KBM-7 (cell line): Measurements from ENCODE around the gene PLCH2.
"Not testable (repeated sequence)": the region's sequence is repeated elsewhere in the genome, so short reads cannot be mapped to it uniquely, and the experiment has no call there.

Experiments used
- DNase-seq: peaks from one replicate; pipeline ENCODE4 v3.0.0-alpha.2; 2015
- in situ Hi-C: fragments of 300-500 bp; cut with MboI; formaldehyde crosslinking; loops from 2 replicates; pipeline ENCODE4 v1.14.3; 2020; ENCODE audit warnings: low sequenced_read_pairs, low pct_unique_long_range_greater_than_20kb, mixed read lengths

Gene PLCH2

DNA sequence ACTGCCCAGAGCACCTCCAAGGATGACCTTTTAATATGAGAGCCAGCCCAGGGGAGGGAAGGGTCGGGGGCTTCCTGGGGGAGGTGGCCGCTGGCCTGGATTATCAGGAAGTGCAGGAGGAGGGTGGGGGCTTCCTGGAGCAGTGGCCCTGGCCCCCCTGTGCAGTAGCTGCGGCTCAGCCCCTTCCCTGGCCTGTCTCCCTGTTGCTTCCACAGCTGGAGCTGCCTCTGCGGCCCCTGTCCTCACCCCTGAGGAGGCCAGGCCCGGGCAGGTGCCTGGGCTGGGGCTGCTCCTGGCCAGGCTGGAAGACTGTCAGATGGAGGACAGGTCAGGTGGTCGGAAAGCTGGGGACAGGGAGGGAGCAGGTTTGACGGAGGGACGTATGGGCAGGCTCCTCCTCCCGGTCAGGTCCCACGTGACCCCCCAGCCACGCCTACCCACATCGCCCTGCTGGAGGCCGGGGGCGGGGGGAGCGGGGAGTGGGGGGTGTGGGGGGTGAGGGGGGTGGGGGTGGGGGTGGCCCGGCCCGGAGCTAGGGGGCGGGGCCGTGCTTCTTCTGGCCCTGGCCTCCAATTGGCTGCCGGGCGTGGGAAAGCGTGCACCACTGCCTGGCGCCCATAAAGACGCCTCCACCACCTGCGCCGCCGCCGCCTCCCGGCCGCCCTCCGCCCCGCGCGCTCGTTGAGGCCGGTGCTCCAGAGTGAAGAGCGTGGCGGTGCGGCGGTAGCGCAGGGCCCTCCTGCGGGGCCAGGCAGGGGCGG lies 69.8 kb downstream of the PLCH2 start:
- peak; percentile 74 for DNase-seq
- in situ Hi-C loops = no loop called here

DNA sequence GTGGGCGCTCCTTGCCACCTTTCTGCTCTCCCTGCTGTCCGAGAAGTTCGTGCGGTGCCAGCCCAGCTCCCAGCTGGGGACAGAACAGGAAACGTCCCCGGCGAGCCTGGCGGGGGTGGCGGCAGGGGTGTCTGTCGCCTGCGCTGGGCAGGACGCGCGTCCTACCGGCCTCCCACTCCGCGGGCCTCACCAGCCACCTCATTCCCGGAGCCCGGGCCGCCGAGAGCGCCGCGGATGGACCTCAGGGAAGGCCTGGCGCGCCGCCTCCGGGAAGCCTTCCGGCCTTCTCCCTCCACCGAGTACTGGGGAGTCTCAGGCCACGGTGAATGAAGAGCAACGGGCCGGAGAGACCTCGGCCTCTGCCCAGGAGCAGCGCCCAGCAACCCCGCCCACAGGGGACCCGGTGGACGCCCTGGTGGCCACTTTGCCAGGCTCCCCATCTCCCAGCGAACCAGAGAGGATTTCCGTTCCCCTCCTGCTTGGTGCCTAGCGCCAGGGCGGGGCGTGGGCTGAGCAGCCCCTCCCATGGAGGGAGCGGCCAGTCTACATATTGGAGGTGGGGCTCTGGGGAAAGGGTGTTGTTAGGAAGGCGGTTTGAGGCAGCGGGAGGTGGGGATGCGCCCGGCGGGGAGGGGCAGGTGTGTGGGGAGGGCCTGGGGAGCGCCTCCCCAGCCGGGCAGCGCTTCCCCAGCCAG lies 70.6 kb downstream of the PLCH2 start:
- in situ Hi-C loops = no loop called here
- DNase-seq = peak; percentile 91

DNA sequence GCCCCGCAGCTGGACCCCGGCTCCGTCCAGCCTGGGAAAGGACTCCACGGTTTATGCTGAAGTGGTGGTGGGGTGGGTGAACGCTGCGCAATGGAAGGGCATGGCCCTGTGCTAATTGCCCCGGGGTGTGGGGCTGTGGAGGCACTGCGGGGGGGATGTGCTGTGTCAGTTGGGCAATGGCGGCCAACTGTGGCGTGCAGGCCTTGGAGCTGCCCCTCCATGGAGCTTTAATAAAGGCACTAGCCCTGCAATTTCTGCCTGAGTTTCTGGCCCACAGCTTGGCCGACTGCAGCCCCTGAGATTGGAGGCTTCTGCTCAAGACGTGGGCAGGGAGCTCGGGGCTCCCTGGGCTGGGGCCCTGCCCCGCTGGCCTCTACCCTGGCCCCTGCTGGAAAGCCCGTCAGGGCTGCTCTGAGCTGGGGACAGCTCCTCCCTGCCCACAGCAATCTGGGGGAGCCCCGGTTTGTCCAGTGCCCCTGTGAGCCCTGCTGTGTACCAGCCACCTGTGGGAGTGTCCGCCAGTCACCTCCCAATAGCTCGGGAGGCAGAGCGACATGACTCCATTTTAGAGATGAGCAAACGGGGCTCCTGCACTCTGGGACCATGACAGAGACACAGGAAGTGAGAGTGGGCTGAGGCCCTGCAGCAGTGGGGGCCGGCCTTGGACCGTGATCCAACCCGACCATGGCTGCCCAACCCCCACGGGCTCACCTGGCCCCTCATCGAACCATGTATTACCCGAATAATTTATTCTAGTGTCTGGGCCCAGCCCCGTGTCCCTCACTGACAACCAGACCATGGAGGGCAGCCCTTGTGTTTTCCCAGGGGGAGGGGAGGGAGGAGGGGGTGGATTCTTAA lies 71.3 kb downstream of the PLCH2 start:
- in situ Hi-C loops = no loop called here
- no peak for DNase-seq

DNA sequence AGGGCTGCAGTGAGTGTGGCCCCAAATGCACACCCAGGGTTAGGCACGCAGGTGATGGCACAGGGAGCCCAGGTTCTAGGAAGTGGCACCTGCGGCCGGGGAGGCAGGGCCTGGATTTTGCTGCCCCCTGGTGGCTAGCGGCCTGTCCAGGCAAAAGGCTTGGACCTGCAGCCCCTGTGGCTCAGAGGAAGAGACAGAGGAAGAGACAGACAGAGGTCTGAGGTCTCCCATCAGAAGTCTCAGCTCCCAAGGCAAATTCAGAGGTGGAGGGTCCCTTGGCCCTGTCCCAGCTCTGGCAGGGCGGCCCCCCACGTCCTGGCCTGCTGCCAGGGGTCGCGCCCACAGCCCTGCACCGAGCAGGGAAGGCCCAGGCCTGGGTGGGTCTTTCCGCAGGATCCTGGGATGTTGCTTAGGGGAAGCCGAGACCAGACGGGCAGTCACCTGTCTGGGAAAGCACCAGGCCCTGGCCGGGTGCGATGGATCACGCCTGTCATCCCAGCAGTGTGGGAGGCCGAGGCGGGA lies 72.0 kb downstream of the PLCH2 start:
- DNase-seq = peak; percentile 81
- in situ Hi-C loops = no loop called here

DNA sequence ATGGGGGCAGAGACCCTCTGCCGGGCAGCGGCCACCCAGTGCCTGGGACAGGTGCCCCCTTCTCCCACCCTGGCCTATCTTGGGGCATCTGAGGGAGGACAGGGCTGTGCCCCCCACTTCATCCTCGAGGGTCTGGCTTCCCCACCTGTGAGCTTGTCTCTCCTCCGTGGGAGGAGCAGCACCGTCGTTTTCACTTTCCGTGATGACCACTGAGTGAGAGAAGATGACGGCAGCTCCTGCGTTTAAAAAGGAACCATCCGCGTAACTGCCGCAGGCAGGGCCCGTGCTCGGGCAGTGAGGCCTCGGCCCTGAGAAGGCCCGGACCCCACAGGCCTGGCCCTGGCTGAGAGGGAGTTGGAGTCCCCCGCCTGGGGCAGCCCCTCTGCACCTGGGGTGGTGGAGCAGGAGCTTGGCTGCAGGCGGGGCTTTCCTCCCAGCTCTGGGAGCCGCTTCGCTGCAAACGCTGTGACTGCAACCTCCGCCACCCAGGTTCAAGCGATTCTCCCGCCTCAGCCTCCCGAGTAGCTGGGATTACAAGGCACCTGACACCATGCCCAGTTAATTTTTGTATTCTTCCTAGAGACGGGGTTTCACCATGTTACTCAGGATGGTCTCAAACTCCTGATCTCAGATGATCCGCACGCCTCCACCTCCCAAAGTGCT lies 73.4 kb downstream of the PLCH2 start:
- DNase-seq, in situ Hi-C loops: not testable (repeated sequence)

DNA sequence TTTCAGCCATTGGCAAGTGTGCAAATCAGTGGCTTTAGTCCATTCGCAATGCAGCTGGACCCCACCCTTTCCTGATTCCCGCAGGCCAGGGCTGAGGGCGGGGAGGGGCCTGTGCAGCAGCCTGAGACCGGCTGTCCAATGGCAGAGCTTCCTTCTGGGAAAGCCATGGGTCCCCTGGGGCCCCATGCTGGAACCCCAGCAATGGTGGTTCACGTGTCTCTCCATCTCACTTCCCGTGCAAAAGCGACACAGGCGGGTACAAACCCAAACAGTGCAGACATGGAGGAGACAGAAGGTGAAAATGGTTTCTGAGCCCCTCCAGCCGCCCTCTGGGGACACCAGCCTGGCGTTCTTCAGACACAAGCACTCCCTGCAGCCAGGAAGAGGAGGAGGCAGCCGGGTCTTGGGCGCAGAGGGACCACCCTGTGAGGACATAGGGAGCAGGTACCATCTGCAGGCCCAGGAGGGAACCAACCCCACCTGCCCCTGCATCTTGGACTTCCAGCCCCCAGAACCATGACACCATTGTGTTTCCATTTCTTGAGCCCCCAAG lies 74.3 kb downstream of the PLCH2 start:
- DNase-seq, in situ Hi-C loops: not testable (repeated sequence)

DNA sequence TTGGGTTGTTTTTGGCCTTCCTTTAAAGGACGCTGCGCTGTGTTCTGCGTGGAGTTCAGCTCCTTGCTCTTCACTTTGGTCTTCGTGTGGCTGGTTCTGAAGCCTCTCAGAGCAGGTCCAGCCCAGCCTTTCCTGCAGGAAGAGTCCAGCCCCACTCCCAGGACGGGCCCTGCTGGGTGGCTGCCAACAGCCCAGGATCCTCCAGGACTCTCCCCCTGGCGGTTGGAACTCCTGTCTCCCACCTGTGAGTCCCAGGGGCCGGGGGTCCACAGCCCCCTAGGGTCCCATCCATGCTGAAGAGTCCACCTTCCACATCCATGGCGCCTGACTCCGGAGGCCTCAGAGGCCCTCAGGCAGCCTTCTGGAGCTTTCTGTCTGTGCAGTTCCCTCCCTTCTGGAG lies 75.5 kb downstream of the PLCH2 start:
- in situ Hi-C loops, DNase-seq: not testable (repeated sequence)

DNA sequence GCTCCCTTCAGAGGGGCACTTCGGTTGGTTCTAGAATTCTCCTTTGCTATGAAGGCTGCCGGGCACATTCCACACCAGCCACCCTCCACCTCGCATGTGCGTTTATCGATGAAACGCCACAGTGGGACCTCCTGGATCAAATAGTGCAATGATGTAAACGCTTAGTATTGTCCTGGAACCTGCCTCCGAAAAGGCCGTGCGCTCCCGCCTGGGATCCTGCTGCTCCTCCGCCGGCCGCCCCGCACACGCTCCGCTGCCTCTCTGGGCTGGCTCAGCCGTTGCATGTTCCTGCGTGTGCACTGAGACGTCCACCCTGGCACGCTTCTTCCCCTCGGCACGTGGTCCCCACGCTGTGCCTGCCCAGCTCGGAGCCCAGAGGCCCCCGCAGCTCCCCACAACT lies 76.1 kb downstream of the PLCH2 start:
- in situ Hi-C loops = no loop called here
- no peak for DNase-seq

DNA sequence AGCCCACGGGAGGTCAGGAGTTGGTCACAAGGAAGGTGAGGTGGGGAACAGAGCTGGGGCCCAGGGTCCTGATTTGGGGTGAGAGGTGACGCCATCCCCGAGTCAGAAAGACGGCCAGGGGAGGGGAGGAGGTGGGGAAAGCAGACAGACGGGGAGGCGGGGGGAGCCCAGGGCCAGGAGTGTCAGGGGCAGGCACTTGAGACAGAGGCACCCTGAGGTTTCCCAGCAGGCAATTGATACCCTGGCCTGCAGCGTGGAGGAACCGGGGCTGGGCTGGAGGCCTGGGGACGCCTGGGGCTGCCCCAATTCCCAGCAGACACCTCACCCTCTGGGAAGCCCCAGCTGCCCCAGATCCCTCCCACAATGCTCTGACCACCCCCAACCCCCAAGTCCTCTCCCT lies 77.0 kb downstream of the PLCH2 start:
- in situ Hi-C loops, DNase-seq: not testable (repeated sequence)

DNA sequence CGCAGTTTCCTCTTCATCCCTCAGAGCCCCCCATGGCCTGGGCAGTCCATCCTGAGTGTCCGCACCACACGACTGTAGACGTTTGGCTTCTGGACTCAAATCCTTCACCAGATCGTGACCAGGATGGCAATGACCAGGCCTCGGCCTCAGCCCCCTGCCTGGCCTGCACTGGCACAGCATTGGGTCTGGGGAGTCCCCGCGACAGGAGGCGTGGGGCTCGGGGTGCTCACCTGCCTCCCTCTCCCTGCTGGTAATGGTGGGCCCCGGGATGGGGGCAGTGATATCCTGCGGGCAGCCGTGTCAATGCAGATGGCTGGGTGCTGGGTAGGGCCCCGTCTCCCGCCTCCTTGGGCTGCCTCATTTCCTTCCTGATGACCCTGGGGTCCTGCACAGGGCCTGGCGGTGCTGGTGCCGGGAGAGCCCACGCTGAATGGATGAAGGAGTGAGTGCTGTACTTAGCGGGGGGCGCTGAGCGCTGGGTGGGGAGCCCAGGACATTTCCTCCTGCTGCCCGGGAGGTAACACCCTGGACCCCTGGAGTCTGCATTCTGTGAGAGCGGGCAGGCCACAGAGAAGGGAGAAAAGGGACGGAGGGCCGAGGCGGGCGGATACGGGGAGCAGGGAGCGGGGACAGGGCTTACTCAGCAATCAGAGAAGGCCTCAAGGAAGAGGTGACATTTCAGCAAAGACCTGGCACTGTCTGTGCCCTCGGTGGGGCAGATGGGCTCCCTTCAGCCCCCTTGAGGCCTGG lies 78.0 kb downstream of the PLCH2 start:
- in situ Hi-C loops = no loop called here
- no peak for DNase-seq

DNA sequence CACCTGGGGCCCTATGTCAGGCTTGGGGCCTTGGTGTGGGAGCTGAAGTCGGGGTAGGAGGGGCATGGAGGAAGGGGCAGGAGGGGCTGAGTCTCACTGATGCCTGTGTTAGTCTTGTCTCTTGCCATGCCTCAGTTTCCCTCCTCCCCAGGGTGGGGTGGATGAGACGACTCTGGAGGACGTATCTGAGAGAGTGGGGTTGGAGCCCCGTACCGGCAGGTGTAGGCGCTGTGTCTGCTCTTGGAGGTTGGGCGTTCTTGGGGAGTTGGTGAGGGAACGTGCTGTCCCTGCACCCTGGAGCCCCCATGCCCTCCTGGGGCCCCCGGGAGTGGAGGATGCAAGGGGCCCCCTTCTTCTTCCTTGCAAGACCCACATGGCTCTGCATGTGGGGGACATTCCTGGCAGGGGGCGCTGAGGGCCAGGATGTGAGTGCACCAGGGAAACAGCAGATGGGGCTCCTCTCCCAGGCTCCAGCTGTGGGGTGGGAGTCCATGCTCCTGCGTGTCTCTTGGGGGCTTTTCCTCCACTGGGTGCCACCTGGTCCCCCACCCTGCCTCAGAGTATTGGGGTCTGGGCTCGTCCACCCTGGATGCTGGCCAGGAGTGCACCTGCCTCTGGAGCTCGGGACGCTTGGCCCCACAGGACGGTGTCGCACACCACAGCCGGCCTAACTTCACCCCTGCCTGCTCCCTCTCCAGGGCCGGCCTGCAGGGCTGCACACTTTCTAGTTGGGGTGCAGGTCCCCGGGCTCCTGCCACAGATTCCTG lies 78.7 kb downstream of the PLCH2 start:
- in situ Hi-C loops = no loop called here
- peak; percentile 51 for DNase-seq
